Panc1 (cell line): ENCODE data around the gene ROBO1. TPM values are rescaled to one million over a fixed set of nuclear protein-coding genes. Genes with fewer than 3 reads are reported as not detected.
A peak's percentile ranks its signal among the peaks of the same experiment; 100 is the strongest.

Experiments
- ATAC-seq: fragments of 200-7000 bp; cut with Tn5 transposase; 2 replicates; pipeline ENCODE4 v1.9.1; 2020; ENCODE audit warnings: mild to moderate bottlenecking, moderate library complexity
- BruUV-seq: library from RNA; stranded (reverse); fragments of 400-500 nt; replicated peaks from 2 replicates; lab custom pipeline; 2021; lab: Mats Ljungman, UMichigan
- CTCF ChIA-PET: fragments of 300-600 bp; sonication (Branson Sonifier 250); formaldehyde crosslinking; loops from one replicate; lab custom pipeline; 2022; ENCODE audit warnings: antibody characterized with exemption; lab: Charles Lee
- POLR2A ChIA-PET: fragments of 300-600 bp; sonication (Branson Sonifier 250); formaldehyde crosslinking; loops from one replicate; lab custom pipeline; 2022; ENCODE audit warnings: antibody characterized with exemption; lab: Charles Lee
- DNase-seq: peaks from one replicate; pipeline ENCODE4 v3.0.0-alpha.2; 2010; ENCODE audit warnings: low read depth, low spot score
- H3K27ac ChIP-seq: 2 replicates; pipeline ENCODE4 v1.5.1; 2011; ENCODE audit warnings: mild to moderate bottlenecking, low read length, inconsistent platforms
- H3K27me3 ChIP-seq: fragments of 200-500 bp; sonication (Bioruptor generic); 2 replicates; pipeline ENCODE4 v1.6.0; 2014; ENCODE audit warnings: low read length, inconsistent platforms; ENCODE audit not compliant: control insufficient read depth, insufficient read depth
- H3K36me3 ChIP-seq: fragments of 200-500 bp; sonication (Bioruptor generic); 2 replicates; pipeline ENCODE4 v1.5.1; 2014; ENCODE audit warnings: inconsistent platforms, mild to moderate bottlenecking, low read length, moderate library complexity; ENCODE audit not compliant: control insufficient read depth, insufficient read depth
- H3K4me1 ChIP-seq: 2 replicates; pipeline ENCODE4 v1.5.1; 2011; ENCODE audit warnings: inconsistent platforms, mild to moderate bottlenecking, low read length, moderate library complexity; ENCODE audit not compliant: control insufficient read depth, insufficient read depth
- H3K4me3 ChIP-seq, 2 experiments: 2 replicates each; pipeline ENCODE4 v1.5.1; 2011 to 2012; ENCODE audit warnings: low read depth in 2 of 2, low read length in 2 of 2, mild to moderate bottlenecking in 2 of 2, inconsistent platforms in 1 of 2, moderate library complexity in 1 of 2
- H3K9me3 ChIP-seq: fragments of 200-500 bp; sonication (Bioruptor generic); 2 replicates; pipeline ENCODE4 v1.5.1; 2014; ENCODE audit warnings: low read depth, mild to moderate bottlenecking, inconsistent platforms, low read length, moderate library complexity; ENCODE audit not compliant: control insufficient read depth, insufficient read depth
- POLR2AphosphoS5 ChIP-seq: IDR thresholded peaks from 2 replicates; pipeline ENCODE4 v1.6.1; 2012; ENCODE audit warnings: mild to moderate bottlenecking, low read depth, low read length, moderate library complexity
- SIN3A ChIP-seq: IDR thresholded peaks from 2 replicates; pipeline ENCODE4 v1.6.1; 2012; ENCODE audit warnings: low read depth, mild to moderate bottlenecking, low read length, moderate library complexity, borderline replicate concordance; ENCODE audit not compliant: insufficient read depth
- TCF7L2 ChIP-seq: IDR thresholded peaks from 2 replicates; pipeline ENCODE4 v1.6.1; 2011; ENCODE audit warnings: mild to moderate bottlenecking, low read depth, low read length, inconsistent platforms
- in situ Hi-C: cut with HindIII; loops from 2 replicates; pipeline ENCODE4 v1.10.0; 2016; ENCODE audit warnings: low sequenced_read_pairs, low pct_unique_long_range_greater_than_20kb
- intact Hi-C: fragments of 100-400 bp; cut with micrococcal nuclease; formaldehyde crosslinking; loops from one replicate; pipeline ENCODE4 v1.10.0; 2022; ENCODE audit not compliant: unreplicated experiment
- total RNA-seq: library from RNA; stranded (reverse); gene quantifications from one replicate; pipeline ENCODE4 v1.2.1, GENCODE V29; 2021; ENCODE audit not compliant: unreplicated experiment
- TF ChIP-seq, protein P1 (sequence below): fragments of 450-650 bp; IDR thresholded peaks from 2 replicates; pipeline ENCODE4 v1.5.1; 2017; ENCODE audit warnings: mild to moderate bottlenecking
- TF ChIP-seq, protein P2 (sequence below), 2 experiments: IDR thresholded peaks; 2 replicates each; pipeline ENCODE4 v1.6.1; 2011 to 2012; ENCODE audit warnings: low read depth in 2 of 2, control low read depth in 1 of 2, low read length in 1 of 2, mild to moderate bottlenecking in 1 of 2, moderate library complexity in 1 of 2; ENCODE audit not compliant: insufficient read depth in 1 of 2

ROBO1 gene
- total RNA-seq, 1 experiment from 2014 or later: 61.6 TPM

DNA sequence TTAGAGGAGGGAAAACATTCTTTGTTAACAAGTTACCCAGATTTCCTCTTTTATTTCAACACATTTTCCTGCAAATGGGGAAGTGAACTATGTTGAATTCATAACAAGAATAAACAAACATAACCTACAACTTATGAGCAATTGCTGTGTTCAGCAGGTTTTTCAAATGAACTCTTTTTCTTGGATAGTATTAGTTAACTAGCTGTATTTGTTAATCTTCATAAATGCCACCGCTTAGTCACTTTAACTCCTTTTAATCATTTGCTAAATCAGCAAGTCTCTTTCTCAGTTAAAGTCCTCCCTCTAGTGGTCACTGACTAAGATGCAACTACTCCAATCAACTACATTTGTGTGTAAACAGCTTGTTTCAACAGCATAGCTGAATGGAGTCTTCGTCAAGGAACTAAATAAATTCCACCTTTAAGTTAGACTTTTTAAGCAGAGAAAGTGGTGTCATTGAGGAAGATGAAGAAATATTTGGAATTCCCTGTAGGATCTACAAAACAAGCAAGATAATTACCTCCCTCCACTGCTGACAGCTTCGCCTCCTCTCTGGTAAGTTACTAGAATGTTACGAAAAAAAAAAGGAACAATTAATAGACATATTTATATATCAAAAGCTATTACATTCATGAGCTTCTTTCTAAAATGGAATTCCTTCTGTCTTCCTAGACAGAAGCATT is 1122.0 kb downstream of the ROBO1 start:
- POLR2A ChIA-PET: interaction anchor here (0.7 kb wide), 1 partner anchor 1534 kb away, joined by 5 read pairs; no protein-coding TSS in a partner anchor
- intact Hi-C loops: no loop called here

DNA sequence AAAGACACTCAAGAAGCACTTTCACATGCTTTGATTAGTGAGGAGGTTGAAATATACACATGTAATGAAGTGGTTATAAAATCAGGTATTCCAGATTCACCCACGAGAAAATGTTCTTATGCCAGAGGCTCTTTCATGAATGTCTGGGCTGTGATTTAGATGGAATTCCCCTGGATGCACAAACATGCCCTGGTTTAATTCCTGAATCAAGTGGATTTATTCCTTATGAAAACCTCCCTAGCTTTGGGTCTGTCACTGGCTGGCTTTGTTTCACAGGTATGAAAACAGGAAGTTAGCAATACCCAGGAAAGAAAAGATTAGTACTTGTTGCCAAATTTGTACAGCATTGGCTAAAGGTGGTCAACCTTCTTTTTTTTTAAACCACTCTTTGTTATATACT is 1123.0 kb downstream of the ROBO1 start:
- H3K4me3 ChIP-seq: no peak overlapping the region
- in situ Hi-C loops (no loop called here), intact Hi-C loops (no loop called here)
- H3K27ac ChIP-seq: no peak overlapping the region
- DNase-seq (no peak), ATAC-seq (no peak)
- POLR2A ChIA-PET: no interaction called here
- no peaks in the 10 kb centered on the region for H3K36me3 ChIP-seq
- no peaks in the 10 kb centered on the region for H3K27me3 ChIP-seq
- H3K9me3 ChIP-seq: no peaks in the 10 kb centered on the region
- TF ChIP-seq, protein P1, sequence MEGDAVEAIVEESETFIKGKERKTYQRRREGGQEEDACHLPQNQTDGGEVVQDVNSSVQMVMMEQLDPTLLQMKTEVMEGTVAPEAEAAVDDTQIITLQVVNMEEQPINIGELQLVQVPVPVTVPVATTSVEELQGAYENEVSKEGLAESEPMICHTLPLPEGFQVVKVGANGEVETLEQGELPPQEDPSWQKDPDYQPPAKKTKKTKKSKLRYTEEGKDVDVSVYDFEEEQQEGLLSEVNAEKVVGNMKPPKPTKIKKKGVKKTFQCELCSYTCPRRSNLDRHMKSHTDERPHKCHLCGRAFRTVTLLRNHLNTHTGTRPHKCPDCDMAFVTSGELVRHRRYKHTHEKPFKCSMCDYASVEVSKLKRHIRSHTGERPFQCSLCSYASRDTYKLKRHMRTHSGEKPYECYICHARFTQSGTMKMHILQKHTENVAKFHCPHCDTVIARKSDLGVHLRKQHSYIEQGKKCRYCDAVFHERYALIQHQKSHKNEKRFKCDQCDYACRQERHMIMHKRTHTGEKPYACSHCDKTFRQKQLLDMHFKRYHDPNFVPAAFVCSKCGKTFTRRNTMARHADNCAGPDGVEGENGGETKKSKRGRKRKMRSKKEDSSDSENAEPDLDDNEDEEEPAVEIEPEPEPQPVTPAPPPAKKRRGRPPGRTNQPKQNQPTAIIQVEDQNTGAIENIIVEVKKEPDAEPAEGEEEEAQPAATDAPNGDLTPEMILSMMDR: no peak
- no peak for TF ChIP-seq POLR2AphosphoS5
- TF ChIP-seq, protein P2, sequence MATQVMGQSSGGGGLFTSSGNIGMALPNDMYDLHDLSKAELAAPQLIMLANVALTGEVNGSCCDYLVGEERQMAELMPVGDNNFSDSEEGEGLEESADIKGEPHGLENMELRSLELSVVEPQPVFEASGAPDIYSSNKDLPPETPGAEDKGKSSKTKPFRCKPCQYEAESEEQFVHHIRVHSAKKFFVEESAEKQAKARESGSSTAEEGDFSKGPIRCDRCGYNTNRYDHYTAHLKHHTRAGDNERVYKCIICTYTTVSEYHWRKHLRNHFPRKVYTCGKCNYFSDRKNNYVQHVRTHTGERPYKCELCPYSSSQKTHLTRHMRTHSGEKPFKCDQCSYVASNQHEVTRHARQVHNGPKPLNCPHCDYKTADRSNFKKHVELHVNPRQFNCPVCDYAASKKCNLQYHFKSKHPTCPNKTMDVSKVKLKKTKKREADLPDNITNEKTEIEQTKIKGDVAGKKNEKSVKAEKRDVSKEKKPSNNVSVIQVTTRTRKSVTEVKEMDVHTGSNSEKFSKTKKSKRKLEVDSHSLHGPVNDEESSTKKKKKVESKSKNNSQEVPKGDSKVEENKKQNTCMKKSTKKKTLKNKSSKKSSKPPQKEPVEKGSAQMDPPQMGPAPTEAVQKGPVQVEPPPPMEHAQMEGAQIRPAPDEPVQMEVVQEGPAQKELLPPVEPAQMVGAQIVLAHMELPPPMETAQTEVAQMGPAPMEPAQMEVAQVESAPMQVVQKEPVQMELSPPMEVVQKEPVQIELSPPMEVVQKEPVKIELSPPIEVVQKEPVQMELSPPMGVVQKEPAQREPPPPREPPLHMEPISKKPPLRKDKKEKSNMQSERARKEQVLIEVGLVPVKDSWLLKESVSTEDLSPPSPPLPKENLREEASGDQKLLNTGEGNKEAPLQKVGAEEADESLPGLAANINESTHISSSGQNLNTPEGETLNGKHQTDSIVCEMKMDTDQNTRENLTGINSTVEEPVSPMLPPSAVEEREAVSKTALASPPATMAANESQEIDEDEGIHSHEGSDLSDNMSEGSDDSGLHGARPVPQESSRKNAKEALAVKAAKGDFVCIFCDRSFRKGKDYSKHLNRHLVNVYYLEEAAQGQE (IDR thresholded peaks at IDR 0.05; ENCODE audit: insufficient read depth in 1 of 2, low read depth in 2 of 2, low read length in 1 of 2): no peak
- TF ChIP-seq TCF7L2: no peak
- TF ChIP-seq SIN3A: no peak
- no peaks in the 10 kb centered on the region for H3K4me1 ChIP-seq
- no TSS peak for BruUV-seq
- CTCF ChIA-PET: no interaction called here

More for the DNA sequence above, 1122.0 kb downstream of the ROBO1 start:
- no peak for TF ChIP-seq POLR2AphosphoS5
- TF ChIP-seq, protein P1: peak; percentile 67; the same call in 1 of the 2 replicates
- TF ChIP-seq TCF7L2: no peak
- CTCF ChIA-PET: no interaction called here
- ATAC-seq (no peak), DNase-seq (peak; percentile 45)
- BruUV-seq: no TSS peak
- H3K4me3 ChIP-seq: no peak overlapping the region
- no peak overlapping the region for H3K27ac ChIP-seq
- no peaks in the 10 kb centered on the region for H3K4me1 ChIP-seq
- no peaks in the 10 kb centered on the region for H3K36me3 ChIP-seq
- no peaks in the 10 kb centered on the region for H3K27me3 ChIP-seq
- in situ Hi-C loops: no loop called here
- H3K9me3 ChIP-seq: no peaks in the 10 kb centered on the region
